GOT3 (cell line): Measurements from ENCODE around the gene PRR12.

Source experiments
- DNase-seq: peaks from one replicate; lab custom pipeline; 2025; ENCODE audit warnings: mixed read lengths; lab: John Stamatoyannopoulos, UW

Gene PRR12, protein sequence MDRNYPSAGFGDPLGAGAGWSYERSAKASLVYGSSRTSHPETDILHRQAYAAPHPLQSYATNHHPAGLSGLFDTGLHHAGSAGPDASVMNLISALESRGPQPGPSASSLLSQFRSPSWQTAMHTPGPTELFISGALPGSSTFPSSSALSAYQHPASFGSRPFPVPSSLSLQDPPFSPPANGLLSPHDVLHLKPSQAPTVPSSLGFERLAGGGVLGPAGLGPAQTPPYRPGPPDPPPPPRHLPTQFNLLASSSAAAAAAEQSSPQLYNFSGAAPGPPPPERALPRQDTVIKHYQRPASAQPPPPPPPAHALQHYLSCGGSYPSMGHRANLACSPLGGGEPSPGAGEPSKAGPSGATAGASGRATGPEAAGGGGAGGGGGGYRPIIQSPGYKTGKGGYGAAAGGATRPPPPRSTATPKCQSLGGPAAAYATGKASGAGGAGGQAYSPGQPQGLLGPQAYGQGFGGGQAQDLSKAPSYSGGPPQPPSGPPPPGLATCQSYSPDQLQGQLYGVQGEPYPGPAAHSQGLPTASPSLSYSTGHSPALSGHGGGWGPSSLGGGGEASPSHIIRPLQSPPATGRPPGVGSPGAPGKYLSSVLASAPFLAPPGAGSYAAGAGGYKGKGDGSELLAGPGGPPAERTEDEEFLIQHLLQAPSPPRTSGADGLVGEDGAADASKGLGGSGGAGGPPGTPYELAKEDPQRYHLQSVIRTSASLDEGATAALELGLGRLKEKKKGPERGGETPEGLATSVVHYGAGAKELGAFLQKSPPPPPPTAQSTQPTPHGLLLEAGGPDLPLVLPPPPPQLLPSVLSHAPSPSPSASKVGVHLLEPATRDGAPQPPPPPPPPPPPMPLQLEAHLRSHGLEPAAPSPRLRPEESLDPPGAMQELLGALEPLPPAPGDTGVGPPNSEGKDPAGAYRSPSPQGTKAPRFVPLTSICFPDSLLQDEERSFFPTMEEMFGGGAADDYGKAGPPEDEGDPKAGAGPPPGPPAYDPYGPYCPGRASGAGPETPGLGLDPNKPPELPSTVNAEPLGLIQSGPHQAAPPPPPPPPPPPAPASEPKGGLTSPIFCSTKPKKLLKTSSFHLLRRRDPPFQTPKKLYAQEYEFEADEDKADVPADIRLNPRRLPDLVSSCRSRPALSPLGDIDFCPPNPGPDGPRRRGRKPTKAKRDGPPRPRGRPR (N-terminal part only)

DNA sequence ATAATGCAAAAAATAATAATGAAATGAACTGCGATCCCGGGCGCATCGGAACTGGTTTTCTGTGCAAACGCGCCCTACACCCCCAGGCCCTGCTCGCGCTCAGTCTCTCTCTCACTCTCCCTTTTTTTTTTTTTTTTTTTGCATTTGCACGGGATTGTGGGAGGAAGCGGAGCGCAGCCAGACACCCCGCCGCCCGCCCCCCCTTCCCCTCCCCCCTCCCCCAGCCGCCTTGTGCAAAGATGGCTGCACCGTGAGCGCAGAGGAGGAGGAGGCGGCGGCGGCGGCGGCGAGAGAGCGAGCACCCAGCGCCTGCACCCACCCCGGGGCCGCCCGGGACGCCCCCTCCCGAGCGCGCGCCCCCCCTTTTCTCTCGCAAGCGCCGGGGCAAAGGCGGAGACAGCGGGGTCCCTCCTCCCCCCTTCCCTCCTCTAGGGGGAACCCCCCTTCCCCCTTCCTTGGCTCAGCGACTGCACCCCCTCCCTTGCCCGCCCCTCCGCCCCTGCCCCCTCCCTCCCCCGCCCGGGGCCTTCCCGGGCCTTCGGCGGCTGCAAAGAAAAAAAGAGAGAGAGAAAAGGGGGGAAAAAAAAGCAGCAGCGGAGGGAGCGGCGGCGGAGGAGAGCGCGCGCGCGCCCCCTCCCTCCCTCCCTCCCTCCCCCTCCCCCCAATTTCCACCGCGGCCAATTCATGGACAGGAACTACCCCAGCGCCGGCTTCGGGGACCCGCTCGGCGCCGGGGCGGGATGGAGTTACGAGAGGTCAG, at the start of gene PRR12:
Gene PRR12 (plus strand): TSS at position 212 of the 760 bp plus-strand sequence. CDS start 473 bp downstream, at position 685.
- peak; percentile 20 for DNase-seq

DNA sequence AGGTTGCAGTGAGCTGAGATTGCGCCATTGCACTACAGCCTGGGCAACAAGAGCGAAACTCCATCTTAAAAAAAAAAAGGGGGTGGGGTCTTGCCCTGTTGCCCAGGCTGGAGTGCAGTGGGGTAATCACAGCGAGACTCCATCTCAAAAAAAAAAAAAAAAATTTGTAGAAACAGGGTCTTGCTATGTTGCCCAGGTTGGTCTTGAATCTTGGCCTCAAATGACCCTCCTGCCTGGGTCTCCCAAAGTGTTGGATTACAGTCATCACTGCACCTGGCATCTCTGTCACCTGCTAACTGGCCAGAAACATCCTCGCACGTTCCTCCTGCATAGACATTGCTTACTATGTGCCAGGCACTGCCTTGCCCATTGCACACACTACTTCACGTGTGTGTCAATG, 49.1 kb upstream of the PRR12 start:
- no peak for DNase-seq

DNA sequence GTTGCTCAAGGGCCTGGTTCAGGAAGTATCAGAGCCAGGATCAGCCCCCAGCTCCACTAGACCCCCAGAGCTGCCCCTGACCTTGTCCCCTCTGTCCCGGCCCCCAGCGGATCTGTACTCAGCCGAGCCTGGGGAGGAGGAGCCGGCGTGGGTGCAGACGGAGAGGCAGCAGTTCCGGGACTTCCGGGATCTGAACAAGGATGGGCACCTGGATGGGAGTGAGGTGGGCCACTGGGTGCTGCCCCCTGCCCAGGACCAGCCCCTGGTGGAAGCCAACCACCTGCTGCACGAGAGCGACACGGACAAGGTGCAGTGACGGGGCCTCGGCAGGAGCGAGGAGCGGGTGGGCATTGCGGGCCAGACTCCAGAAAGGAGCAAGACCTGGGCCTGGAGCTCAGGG, 48.5 kb upstream of the PRR12 start:
- no peak for DNase-seq

DNA sequence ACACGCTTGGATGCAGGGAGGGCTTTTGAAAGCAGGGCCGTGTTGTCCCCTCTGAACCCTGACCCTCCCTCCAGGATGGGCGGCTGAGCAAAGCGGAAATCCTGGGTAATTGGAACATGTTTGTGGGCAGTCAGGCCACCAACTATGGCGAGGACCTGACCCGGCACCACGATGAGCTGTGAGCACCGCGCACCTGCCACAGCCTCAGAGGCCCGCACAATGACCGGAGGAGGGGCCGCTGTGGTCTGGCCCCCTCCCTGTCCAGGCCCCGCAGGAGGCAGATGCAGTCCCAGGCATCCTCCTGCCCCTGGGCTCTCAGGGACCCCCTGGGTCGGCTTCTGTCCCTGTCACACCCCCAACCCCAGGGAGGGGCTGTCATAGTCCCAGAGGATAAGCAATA, 48.0 kb upstream of the PRR12 start:
- DNase-seq, result no peak

DNA sequence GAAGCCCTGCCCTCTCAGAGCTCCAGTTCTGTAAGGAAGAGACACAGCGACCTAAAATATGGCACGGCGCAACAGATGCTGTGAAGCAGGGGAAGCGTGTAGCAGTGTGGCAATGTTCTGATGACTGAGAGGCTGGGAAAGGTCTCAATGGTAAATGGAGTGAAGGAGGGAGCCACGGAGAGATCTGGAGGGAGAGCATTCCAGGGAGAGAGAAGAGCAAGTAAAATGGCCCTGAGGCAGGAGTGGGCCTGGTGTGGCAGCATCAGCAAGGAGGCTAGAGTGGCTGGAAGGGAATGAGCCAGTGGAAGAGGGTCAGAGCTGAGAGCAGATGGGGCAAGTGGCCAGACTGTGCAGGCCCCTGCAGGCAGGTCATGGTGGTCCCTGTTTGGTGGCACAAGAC, 46.8 kb upstream of the PRR12 start:
- DNase-seq, result no peak

DNA sequence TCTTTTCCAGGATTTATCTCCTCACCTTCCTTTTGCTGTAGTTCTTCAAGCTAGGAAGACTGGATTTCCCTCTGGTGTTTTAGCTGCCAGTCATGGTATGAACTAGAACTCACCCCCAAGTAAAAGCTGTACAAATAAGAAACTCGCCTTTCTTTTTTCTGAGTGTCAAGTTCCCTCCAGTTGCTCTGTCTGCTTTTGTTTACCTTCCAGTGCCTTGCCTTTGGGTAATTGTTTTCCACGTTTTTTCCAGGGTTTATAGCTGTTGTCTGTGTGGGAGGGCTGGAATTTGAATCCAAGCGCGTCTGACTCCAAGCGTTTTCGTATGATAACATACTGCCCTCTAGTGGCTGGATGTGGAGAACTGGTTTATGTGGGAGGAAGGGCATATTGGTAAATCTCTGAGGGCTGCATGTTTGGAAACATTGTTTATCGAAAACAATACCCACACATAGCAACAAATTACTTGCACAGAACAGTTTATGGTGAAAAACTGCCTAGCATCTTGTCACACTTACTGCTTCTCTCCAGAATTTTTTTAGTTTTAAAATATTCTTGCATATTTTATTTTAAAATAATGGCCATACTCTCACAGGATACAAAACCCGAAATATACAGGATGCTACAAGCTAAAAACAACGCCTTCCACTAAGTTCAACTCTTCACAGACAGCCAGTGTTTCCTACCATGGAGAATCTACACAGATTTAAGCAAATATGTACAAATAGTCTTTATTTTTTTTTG, 44.0 kb upstream of the PRR12 start:
- no peak for DNase-seq

DNA sequence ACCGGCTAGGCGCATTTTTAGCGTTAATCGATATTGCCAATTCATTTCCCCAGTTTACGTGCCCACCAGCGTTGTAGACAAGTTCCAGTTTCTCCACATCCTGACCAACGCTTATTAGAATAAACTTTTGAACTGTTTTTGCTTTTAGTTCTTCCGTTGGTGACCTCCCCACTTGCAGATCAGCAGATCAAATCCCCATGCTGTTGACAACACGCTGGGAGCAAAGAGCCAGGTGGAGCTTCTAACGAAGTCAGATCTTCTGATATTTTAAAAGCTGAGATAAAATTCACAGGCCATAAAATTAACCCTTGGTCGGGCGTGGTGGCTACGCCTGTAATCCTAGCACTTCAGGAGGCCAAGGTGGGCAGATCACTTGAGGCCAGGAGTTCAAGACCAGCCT, 41.9 kb upstream of the PRR12 start:
- no peak for DNase-seq

DNA sequence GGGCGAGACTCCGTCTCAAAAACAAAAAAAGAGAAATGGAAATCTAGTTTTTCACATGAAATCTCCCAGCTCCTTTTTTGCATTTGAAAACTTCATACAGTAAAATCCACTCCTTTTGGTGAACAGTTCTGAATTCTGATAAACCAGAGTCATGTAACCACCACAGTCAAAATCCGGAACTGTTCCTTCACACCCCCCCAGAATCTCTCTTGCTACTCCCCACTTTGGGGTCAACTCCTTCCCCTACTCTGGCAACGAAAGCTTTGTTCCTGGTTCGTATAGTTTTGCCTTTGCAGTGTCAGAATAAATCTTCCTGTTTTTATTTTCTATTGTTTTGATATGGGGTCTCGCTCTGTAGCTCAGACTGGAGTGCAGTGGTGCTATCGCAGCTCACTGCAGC, 39.5 kb upstream of the PRR12 start:
- no peak for DNase-seq

DNA sequence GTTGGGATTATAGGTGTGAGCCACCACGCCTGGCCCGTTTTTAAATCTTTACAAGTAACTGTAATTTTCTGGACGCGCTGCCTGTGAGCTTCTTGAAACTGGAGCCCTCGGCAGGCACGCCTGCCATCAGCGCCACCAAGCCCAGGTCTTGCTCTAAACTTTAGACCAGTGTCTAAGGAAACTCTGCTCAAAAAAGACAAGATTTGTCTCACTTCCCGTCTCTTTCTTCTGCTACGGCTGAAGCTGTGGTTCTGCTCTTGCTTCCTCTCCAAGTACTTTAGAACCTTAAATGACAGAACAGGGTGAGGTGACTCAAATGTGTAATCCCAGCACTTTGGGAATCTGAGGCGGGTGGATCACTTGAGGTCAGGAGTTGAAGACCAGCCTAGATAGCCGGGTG, 38.2 kb upstream of the PRR12 start:
- DNase-seq, result no peak

DNA sequence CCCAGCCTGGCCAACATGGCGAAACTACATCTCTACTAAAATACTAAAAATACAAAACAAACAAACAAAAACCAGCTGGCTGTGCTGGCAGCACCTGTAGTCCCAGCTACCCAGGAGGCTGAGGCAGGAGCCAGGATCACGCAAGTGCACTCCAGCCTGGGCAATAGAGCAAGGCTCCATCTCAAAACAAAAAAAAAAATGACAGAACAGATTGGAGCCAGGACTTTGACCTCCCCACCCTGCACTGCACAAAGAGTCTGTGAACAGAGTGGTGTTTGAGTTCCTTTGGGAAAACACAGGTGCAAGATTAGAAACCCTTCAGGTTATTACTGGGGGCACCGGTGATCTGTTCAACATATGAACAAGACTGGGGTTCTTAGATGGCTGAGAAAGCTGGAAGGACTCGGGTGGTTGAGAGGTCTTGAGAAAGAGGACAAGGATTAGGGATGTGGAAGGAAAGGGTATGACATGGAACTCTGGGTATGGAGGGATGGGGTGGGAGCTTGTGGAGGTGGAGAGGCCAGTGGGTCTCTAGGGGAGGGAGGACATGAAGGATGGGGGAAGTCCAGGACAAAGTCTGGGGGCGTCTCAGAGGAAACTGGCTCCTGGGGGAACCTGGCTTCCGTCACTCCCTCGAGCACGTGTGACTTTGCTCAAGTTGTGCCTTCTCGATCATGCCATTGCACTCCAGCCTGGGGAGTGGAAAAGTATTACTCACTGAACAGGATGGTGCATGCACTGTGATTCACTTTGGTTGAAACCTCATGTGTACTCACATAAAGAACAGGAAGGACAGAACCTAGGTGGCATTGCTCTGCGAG, 37.3 kb upstream of the PRR12 start:
- no peak for DNase-seq

DNA sequence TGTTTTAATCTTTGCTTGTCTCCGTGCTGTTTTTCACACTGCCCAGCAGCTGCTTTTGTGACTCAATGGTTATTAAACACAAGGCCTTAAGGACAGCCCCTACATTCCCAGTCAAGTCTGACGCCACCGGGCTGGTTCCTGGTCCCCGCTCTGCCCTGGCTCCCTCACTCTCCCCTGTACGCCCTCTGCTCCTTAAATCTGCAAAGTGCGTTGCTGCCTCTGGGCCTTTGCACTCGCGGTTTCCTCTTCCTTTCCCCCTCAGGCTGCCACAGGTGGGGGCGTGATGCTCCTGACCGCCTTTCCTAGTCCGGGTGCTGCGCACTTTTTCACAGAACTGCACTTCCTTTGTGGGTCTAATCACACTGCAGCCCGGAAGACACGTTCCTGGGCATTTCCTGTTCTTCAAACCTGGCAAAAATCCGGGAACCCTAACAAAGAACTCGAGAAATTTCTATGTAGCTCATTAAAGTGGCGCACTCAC, 36.2 kb upstream of the PRR12 start:
- DNase-seq, result no peak

DNA sequence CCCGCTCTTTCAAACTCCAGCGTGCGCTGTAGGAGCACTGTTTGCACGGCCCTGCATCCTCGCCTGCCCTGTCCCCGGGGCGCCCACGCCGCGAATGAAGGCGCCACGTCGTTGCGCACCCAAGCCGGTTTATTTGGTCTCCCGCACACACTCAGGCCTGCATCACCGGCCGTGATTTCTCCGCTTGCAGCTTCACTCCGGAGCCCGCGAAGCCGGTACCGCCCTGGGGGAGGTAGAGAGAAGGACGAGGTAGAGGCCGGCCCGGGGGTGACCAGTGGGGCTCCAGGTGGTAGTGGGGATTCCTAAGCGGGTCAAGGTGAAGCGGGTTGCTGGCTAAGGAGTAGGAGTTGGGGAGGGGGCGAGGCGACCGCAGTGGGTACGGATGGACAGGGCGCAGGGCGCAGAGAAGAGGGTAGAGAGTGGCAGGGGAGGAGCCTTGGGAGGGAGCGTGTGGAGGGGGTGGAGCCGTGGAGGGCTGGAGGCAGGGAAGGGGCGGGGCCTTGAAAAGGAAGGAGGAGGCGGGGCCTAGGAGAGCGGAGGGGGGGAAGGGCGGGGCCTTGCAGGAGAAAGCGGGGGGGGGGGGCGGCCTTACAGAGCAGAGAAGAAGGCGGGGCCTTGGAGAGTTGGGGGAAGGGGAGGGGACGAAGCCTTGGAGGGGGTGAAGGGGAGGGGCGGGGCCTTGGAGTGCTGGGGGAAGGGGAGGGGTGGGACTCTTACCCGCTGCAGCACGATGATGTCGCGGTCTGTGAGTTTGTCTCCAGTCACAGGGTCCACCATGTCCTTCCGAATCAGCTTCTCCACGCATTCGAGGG, 35.2 kb upstream of the PRR12 start:
- DNase-seq, result no peak

DNA sequence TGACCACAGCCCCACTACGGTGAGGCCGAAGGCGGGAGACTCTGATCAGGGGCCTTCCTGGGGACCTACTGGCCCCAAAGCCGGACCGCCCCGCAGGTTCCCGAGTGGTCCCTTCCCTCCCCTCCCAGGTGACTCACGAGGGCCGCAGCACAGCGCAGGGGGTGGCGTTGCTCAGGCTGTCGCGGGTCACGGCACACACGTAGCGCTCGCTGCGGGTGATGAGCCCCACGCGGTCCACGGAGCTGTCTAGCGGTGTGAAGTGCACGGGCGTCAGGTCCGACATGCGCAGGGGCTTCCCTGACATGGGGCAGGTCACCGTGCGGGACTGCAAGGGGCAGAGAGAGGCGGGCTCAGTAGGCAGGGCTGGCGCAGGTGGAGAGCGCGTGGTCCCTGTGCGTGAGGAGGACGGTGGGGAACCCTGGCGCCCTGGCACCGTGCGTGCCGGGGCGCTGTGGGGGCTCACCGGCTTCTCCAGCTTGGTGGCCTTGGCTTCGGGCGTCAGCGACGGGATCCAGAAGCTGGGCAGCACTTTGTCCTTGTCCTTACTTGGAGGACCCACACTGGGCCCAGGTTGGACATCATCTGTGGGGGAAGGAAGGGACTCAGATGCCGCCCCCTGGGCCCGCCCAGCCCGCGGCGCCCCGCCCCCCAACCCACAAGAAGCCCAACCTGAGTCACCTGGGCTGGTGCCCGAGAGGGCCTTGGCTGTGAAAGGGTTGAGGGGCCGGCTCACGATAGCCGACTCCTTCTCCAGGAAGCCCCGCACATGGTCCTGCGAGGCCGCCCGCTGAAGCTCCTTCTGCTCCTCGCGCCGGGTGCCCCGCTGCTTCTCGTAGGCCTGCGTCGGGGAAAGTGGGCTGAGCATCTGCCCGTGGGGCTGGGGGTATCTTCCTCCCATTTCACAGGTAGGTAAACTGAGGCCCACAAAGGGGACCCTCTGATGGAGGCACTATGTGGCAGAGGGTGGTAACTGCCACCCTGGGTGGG, 34.3 kb upstream of the PRR12 start:
- DNase-seq, result no peak

DNA sequence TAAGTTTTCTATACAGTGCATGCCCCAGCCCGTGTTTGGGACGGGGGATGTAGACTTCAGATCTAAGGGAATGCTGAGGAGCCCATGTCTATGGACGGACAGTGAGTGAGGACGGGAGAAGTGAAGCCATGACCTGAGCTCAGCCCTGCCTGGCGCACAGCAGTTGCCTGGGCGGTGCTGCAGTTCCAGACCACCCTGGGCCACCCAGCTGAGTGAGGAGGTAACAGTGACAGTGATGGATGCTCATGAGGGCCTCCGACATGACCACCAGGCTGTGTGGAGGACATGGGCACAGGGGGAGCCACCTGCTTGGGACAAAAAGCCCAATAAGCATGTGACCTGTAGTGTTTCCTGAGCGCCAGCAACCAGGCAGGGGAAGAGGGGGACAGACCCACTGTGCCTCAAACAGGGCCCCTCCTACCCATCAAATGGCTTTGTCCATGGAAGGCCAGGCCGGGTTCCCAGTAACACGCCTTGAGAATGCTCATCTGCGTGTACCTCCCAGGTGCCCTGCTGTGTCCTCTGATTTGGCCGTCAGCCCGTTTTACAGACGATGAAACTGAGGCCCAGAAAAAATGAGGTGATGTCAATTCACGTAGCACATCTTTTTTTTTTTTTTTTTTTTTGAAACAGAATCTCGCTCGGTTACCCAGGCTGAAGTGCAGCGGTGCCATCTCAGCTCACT, 33.2 kb upstream of the PRR12 start:
- DNase-seq, result no peak

DNA sequence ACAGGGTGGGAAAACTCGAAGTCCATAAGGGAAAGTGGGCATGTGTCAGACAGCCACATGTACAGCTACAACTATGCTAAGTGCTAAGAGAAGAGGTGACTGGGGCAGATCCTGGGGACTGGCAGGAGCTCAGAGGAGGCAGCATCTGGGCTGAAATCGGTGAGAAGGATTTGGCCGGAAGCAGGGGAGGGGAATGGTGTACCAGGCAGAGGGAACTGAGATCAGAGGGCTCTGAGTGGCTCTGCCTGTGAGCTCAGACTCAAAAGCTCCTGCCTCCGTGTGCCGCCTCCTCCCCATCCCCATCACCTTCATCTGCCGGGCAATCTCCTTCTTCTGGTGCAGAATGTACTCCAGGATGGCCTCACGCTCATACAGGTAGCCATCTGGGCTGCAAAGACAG, 32.4 kb upstream of the PRR12 start:
- no peak for DNase-seq

DNA sequence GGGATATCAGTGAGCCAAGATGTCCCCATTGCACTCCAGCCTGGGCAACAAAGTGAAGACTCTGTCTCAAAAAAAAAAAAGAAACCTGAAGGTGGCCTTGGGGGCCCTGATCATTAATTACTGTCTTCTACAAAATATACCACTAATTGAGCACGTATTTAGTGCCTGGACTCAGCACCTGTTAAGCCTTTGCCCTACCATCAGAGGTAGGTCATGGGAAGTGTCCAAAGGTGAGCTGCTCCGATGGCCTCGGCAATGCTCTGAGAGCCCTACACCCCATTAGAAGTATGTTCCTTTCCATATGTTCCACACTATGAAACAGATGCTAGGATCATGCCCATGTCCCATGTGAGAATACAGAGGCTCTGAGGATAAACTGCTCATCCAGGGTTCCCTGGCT, 31.5 kb upstream of the PRR12 start:
- DNase-seq, result no peak

DNA sequence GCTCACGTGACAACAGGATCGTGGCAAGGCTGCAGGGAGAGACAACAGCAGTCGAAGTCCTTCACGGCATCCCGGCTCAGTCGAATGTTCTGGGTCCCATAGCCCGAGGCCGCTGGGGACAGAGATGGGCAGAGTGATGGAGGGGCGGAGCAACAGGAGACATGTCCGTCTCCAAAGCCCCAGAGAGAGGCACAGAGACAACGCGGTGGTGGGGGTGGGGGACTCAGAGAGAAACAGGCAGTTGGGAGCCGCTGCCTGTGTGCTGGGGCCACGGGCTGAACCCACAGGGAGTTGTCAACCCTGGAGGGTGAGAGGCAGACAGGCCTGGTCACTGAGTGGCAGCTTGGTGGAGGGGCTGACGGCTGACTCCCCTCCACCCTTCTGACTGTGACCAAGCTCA, 31.1 kb upstream of the PRR12 start:
- no peak for DNase-seq
